KOPT-K1 (cell line): ENCODE measurements around the gene MYO1F.

ENCODE experiments used
- H3K27ac ChIP-seq: fragments of 200-600 bp; sonication (generic); 2 replicates; pipeline ENCODE4 v1.5.1; 2016; ENCODE audit warnings: antibody characterized with exemption, mild to moderate bottlenecking, low read depth, low read length; ENCODE audit not compliant: poor library complexity, severe bottlenecking
- H3K36me3 ChIP-seq: fragments of 200-600 bp; sonication (generic); 2 replicates; pipeline ENCODE4 v1.5.1; 2017; ENCODE audit warnings: antibody characterized with exemption, mild to moderate bottlenecking, low read length, moderate library complexity; ENCODE audit not compliant: insufficient read depth
- H3K9me3 ChIP-seq: fragments of 200-600 bp; sonication (generic); 2 replicates; pipeline ENCODE4 v1.5.1; 2017; ENCODE audit warnings: antibody characterized with exemption, low read length, mild to moderate bottlenecking; ENCODE audit not compliant: insufficient read depth, poor library complexity, severe bottlenecking

MYO1F gene

GRCh38 chr19:8610041-8610935 is 33.0 kb upstream of the MYO1F start, which contains the start of gene ADAMTS10:
ADAMTS10 (minus strand) TSS chr19:8610715; CDS start chr19:8605710, 5,005 bp downstream.
- Histone ChIP-seq H3K36me3 (peaks cover 1% of the 10 kb centered on the region; the same call in 1 of the 2 replicates), H3K9me3 (no peaks in the 10 kb centered on the region), H3K27ac (peak within 1 kb of the TSS; percentile 67)

- Histone ChIP-seq H3K27ac (peak overlapping the region; percentile 67), H3K36me3 (peaks cover 9% of the 10 kb centered on the region), H3K9me3 (peaks cover 8% of the 10 kb centered on the region)
These were observed 32.2 kb upstream of the MYO1F start for GRCh38 chr19:8609279-8610040.

DNA sequence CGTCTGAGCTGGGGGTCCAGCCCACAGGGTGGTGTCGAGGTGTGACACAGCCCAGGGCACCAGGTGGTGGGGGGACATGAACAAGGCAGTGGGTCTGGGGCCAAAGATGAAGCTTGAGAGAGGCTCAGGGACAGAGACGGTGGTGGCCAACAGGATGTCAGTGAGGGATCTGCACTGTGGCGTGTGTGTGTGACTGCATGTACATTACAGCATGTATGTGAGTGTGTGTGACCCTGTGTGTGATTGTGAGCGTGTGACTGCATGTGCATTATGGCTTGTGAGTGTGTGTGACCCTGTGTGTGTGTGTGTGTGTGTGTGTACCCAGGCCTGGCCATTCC is 31.7 kb upstream of the MYO1F start:
- Histone ChIP-seq H3K27ac (no peak overlapping the region), H3K36me3 (peaks cover 10% of the 10 kb centered on the region), H3K9me3 (peaks cover 8% of the 10 kb centered on the region)

DNA sequence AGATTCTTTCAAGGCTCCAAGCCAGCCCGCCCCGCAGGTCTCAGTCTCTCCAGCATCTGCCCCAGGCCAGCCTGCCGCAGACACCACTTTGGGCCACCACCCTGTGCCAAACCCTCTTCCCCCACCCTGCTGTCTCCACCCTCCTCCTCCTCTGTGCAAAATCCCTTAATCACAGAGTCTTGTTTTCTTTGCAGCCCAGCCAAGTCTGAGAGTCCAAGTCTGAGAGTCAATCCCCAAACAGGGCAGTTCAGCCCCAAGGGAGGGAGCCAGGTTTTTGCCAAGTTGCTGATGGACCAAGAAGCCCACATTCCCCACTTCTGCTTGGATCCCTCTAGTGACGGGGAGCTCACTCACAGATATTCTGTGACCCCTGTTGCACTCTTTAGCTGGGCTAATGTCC is 30.1 kb upstream of the MYO1F start:
- Histone ChIP-seq H3K27ac (no peak overlapping the region), H3K36me3 (peaks cover 19% of the 10 kb centered on the region)

DNA sequence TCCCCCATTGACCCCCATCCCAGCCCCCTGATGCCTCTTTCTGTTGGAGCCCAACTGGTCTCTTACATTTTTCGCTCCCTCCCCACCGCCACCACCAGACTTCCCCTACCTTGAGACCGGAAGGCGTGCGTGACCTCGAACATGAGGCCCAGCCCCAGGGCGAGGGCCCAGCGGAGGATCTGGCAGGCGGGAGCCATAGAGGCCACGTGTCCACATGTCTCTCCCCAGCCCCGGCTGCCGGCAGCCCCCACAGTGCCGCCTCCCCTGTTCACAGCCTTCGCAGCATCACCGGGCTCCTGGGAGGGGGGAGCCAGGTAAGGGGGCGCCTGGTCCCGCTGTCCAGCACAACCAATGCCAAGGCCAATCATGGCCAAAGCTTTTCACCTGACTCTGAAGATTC is 28.3 kb upstream of the MYO1F start:
- Histone ChIP-seq H3K36me3 (peaks cover 28% of the 10 kb centered on the region), H3K9me3 (peaks cover 8% of the 10 kb centered on the region), H3K27ac (no peak overlapping the region)

More for the DNA sequence above, 30.1 kb upstream of the MYO1F start:
- H3K9me3 ChIP-seq = peaks cover 8% of the 10 kb centered on the region

DNA sequence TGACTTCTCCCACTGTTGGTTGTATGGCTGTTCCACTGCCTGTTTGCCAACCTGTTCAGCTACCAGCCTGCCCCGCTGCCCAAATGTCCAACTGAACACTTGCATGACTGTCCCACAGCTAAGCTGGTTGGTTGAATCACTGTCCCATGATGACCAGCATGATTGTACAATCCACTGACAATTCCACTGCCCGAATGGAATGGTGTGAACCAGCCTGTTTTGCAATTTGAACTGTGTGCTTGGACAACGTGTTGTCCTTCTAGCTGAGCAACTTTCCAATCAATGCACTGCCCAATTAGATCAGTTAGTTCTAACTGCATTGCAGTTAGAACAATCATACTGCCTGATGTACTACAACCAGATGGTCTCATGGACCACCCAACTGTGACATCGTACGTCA is 24.6 kb upstream of the MYO1F start:
- Histone ChIP-seq H3K9me3 (peaks cover 8% of the 10 kb centered on the region), H3K27ac (no peak overlapping the region), H3K36me3 (peaks cover 35% of the 10 kb centered on the region)

DNA sequence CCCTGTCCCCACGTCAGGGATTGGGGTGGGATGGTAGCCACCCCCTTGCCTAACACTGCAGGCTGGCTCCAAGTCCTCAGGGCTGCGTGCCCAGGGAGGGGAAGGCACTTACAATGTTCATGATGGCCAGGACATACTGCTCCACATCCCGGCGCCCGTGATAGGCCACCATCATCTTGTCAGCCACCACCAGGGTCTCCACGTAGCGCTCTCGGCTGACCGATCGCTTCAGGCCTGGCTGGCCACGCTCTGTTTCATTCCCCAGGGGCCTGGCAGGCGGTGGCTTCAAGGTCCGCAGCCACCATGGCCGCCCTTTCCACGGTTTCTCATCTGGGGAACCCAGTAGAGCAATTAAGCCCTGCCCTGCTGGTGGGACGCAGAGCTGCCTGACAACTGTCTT is 23.6 kb upstream of the MYO1F start:
- peaks cover 8% of the 10 kb centered on the region for H3K9me3 ChIP-seq
- peaks cover 44% of the 10 kb centered on the region for H3K36me3 ChIP-seq
- no peak overlapping the region for H3K27ac ChIP-seq

DNA sequence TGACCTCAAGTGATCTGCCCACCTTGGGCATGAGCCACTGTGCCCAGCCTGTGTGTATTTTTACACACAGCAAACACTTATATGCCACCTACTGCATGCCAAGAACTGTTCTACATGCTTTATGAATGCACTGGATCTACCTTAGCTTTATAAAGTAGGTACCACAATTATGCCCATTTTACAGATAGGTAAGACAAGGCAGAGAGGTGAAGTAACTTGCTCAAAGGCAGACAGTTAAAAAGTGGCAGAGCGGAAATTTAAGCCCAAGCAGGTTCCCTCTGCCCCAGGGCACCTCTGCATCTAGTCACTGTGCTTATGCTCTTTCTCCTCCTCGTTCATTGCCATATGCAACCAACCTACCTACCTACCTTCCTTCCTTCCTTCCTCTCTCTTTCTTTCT is 22.8 kb upstream of the MYO1F start:
- H3K36me3 ChIP-seq = peaks cover 48% of the 10 kb centered on the region
- no peak overlapping the region for H3K27ac ChIP-seq
- peaks cover 5% of the 10 kb centered on the region for H3K9me3 ChIP-seq

DNA sequence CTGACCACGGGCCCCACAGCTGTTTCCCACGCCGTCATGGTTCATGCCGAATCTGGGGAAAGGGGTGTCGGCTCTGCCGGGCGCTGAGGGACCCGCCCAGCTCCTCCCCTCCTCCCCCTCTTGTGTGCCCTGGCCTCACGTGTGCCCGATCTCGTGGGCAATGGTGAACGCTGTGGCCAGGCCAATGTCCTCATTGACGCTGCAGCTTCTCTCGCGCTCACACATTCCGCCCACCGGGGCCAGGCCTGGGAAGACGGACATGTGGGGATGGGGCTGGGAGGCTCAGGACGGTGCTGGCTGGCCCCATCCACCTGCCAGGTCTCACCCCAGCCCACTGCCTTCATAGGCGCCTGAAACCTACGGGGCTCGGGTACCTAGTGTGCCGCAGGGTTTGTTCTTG is 18.9 kb upstream of the MYO1F start:
- peaks cover 17% of the 10 kb centered on the region for H3K9me3 ChIP-seq
- H3K36me3 ChIP-seq = peaks cover 36% of the 10 kb centered on the region
- H3K27ac ChIP-seq = no peak overlapping the region

DNA sequence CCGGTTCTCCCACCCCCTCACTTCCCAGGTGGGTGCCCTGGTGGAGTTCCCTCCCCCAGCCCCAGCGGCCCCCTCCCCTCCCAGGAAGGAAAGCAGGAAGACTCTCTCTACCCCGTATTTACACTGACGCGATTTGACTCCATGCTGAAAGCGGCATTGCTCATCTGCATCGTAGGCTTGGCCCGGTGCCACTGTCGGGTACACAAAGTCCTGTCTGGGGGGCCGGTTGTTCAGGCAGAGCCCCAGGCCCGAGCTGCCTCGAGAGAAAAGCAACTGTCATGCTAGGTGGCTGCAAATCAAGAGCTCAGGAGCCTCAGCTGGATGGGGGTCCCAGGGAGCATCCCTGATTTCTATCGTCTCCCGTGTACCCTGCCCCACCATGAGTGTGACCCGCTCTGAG is 18.4 kb upstream of the MYO1F start:
- Histone ChIP-seq H3K27ac (no peak overlapping the region), H3K36me3 (peaks cover 36% of the 10 kb centered on the region), H3K9me3 (peaks cover 17% of the 10 kb centered on the region)

DNA sequence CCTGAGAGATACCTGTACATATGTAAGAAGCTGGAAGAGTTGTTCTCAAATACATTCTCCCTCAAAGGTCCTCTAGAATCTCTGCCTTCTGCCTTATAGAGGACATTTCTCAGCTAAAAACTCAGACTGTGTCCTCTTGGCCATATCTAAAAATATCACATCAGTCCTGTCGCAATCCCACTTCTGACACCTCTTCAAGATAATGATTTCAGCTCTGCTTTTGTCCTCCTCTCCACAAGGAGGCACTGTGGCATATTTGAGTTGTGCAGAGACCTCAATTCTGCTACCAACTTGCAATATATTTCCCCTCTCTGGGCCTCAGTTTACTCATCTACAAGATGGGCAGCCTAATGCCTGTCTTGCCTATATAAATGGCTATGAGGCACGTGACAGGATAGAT is 16.7 kb upstream of the MYO1F start:
- H3K27ac ChIP-seq = no peak overlapping the region
- peaks cover 36% of the 10 kb centered on the region for H3K36me3 ChIP-seq
- H3K9me3 ChIP-seq = peaks cover 17% of the 10 kb centered on the region

DNA sequence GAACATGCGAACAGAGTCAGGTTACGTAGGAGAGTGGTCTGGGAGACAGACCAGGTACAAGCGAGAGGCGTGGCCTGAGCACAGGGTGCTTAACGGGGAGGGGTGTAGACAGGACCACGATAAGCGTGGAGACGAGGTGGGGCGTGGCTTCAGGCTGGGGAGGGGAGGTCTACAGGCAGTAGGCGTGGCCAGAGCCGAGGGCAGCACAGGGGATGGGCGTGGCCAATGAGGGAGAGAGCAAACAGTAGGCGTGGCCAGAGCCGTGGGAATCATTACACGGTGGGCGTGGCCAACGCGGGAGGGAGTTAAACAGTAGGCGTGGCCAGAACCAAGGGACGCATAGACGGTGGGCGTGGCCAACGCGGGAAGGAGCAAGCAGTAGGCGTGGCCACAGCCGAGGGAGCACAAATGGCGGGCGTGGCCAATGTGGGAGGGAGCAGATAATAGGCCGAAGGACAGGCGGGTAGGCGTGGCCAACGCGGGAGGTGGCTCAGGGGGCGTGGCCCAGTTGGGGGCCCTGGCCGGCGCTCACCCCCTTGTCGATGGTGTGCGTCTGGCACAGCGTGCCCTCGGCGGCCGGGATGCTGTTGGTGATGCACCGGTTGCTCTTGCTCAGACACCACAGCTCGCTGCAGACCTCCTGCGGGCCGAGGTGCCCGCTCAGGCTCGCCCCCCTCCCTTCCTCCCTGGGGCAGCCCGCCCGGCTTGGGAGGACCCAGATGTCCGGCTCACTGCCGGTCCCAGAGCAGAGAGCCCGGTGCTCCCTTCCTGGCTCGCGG is 15.2 kb upstream of the MYO1F start:
- H3K27ac ChIP-seq = no peak overlapping the region
- peaks cover 17% of the 10 kb centered on the region for H3K9me3 ChIP-seq

GRCh38 chr19:8589177-8589714 is 12.0 kb upstream of the MYO1F start:
- H3K36me3 ChIP-seq = peaks cover 15% of the 10 kb centered on the region

More for the DNA sequence above, 15.2 kb upstream of the MYO1F start:
- peaks cover 35% of the 10 kb centered on the region for H3K36me3 ChIP-seq

DNA sequence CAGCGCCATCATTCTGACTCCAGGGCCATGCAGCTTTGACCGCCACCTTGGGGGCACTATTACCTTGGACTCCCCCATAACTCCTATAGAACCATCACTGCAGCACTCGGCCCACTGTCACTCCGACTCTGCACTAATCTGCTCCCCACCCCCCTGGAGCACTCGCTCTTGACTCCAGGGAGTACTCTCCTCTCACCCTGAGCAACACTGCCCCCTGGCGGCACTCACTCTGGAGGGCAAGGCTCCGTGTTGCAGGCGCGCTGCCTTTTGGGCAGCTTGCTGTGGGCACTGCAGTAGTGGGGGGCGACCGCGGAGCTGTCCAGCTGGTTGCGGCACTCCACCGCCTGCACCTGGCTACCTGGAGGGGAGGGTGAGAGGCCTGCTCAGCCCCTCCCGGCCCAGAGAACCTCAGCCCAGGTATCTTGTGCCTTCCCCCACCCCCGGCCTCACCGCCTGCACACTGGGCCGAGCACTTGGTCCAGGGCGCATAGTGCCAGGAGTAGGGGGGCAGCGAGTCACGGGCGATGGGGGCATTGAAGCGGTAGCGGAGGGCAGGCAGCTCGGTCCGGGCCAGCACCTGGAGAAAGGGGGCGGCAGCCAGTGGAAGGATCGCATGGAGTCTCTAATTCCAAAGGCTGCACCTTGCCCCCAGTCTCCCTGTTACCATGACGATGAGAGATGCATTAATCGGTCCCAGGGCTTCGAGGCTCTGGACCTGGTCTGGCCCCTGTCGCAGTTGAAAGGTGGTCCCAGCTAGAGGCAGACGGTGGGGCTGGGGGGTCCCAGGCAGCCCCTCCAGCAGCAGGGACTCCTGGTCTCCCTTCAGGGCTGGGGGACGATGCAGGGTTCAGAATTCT is 8.9 kb upstream of the MYO1F start:
- Histone ChIP-seq H3K36me3 (peaks cover 9% of the 10 kb centered on the region; the same call in 1 of the 2 replicates), H3K27ac (no peak overlapping the region), H3K9me3 (no peaks in the 10 kb centered on the region)

More at GRCh38 chr19:8589177-8589714, 12.0 kb upstream of the MYO1F start:
- Histone ChIP-seq H3K27ac (no peak overlapping the region), H3K9me3 (peaks cover 13% of the 10 kb centered on the region)
